Colonic mucosa (tissue), 4 donors: ENCODE data around the gene UBE2Q2. TPM values are rescaled to one million over a fixed set of nuclear protein-coding genes. Genes with fewer than 3 reads are reported as not detected.
"Not testable (repeated sequence)": the region's sequence is repeated elsewhere in the genome, so short reads cannot be mapped to it uniquely, and the experiment has no call there.

ENCODE experiments used
- DNase-seq: peaks from one replicate; pipeline ENCODE4 v3.0.0-alpha.2; 2020
- H3K27ac ChIP-seq: fragments of 200-600 bp; one replicate; pipeline ENCODE4 v1.8.0; 2021
- H3K27me3 ChIP-seq: fragments of 200-600 bp; one replicate; pipeline ENCODE4 v1.8.0; 2021
- H3K36me3 ChIP-seq: fragments of 200-600 bp; one replicate; pipeline ENCODE4 v1.8.0; 2021
- H3K4me1 ChIP-seq: fragments of 200-600 bp; one replicate; pipeline ENCODE4 v1.8.0; 2021; ENCODE audit warnings: mild to moderate bottlenecking
- H3K4me3 ChIP-seq: fragments of 200-600 bp; one replicate; pipeline ENCODE4 v1.8.0; 2021
- H3K9ac ChIP-seq, 2 donors: one replicate each; pipeline ENCODE4 v1.7.0; 2013; ENCODE audit warnings: control low read depth in 2 of 2, low read depth in 2 of 2, low read length in 2 of 2
- H3K9me3 ChIP-seq: fragments of 200-600 bp; one replicate; pipeline ENCODE4 v1.8.0; 2021
- CTCF ChIP-seq: fragments of 200-600 bp; IDR thresholded peaks from one replicate; pipeline ENCODE4 v1.8.0; 2022; ENCODE audit warnings: antibody characterized with exemption, mild to moderate bottlenecking
- intact Hi-C: fragments of 100-400 bp; cut with DNase I; formaldehyde crosslinking; loops from one replicate; pipeline ENCODE4 v1.14.1; 2022
- total RNA-seq, 2 donors: library from RNA; stranded (reverse); fragmentation: NEBNext Ultra II Directional in 1 of 2; extraction: Animal tissue kit (Norgen Biotek cat#: 25700) in 1 of 2; gene quantifications; one replicate each; pipeline ENCODE4 v1.2.1, GENCODE V29; 2021
- donor health status: healthy.
- donor health status: DM: no; HTN: no; CAD: no.
- donor health status: DM: no; HTN: no; CAD: no.

The UBE2Q2 gene
- total RNA-seq, 2 donors from 2014 or later: 16.6 to 25.1 TPM

GRCh38 chr15:75903331-75904239, 60.3 kb downstream of the UBE2Q2 start, which contains the start of gene FBXO22:
TSS of gene FBXO22 (plus strand) at chr15:75903878. CDS start at chr15:75903964, 86 bp downstream.
- no peak for TF ChIP-seq CTCF
- H3K27me3 ChIP-seq: no peaks in the 10 kb centered on the region
- H3K4me3 ChIP-seq: peak within 1 kb of the TSS; percentile 80
- intact Hi-C loops: no loop called here
- no peaks in the 10 kb centered on the region for H3K4me1 ChIP-seq
- peaks cover 3% of the 10 kb centered on the region for H3K36me3 ChIP-seq
- peak within 1 kb of the TSS; percentile 88 to 95 for H3K9ac ChIP-seq
- H3K27ac ChIP-seq: peak within 1 kb of the TSS; percentile 89
- DNase-seq: peak; percentile 93
- H3K9me3 ChIP-seq: no peaks in the 10 kb centered on the region

GRCh38 chr15:75905231-75905630, 62.0 kb downstream of the UBE2Q2 start:
- no peak for TF ChIP-seq CTCF
- no peaks in the 10 kb centered on the region for H3K9me3 ChIP-seq
- intact Hi-C loops: no loop called here
- peaks cover 3% of the 10 kb centered on the region for H3K36me3 ChIP-seq
- no peak overlapping the region for H3K4me3 ChIP-seq
- H3K9ac ChIP-seq: no peak overlapping the region
- no peaks in the 10 kb centered on the region for H3K27me3 ChIP-seq
- no peak for DNase-seq
- H3K27ac ChIP-seq: no peak overlapping the region
- H3K4me1 ChIP-seq: no peaks in the 10 kb centered on the region

GRCh38 chr15:75910355-75910754, 67.1 kb downstream of the UBE2Q2 start:
- H3K4me1 ChIP-seq, DNase-seq, H3K9ac ChIP-seq, H3K27me3 ChIP-seq, H3K27ac ChIP-seq, intact Hi-C loops, H3K4me3 ChIP-seq, H3K9me3 ChIP-seq, H3K36me3 ChIP-seq: not testable (repeated sequence)

- DNase-seq: no peak
- Histone ChIP-seq H3K36me3 (no peaks in the 10 kb centered on the region), H3K27me3 (no peaks in the 10 kb centered on the region), H3K27ac (no peak overlapping the region), H3K9ac (no peak overlapping the region), H3K4me3 (no peak overlapping the region), H3K4me1 (no peaks in the 10 kb centered on the region), H3K9me3 (no peaks in the 10 kb centered on the region)
- no peak for TF ChIP-seq CTCF
- intact Hi-C loops: loop anchor here (5.0 kb wide), 1 partner anchor 105 kb away; no protein-coding TSS in a partner anchor
Observed at GRCh38 chr15:75916978-75917377, 73.7 kb downstream of the UBE2Q2 start.

GRCh38 chr15:75918135-75918534, 74.9 kb downstream of the UBE2Q2 start:
- Histone ChIP-seq H3K27me3 (no peaks in the 10 kb centered on the region), H3K36me3 (no peaks in the 10 kb centered on the region), H3K4me3 (no peak overlapping the region), H3K9me3 (no peaks in the 10 kb centered on the region), H3K9ac (no peak overlapping the region), H3K4me1 (no peaks in the 10 kb centered on the region), H3K27ac (no peak overlapping the region)
- intact Hi-C loops: loop anchor here (5.0 kb wide), 1 partner anchor 106 kb away; no protein-coding TSS in a partner anchor
- no peak for DNase-seq
- TF ChIP-seq CTCF: no peak

- Histone ChIP-seq H3K9me3 (no peaks in the 10 kb centered on the region), H3K27ac (no peak overlapping the region), H3K36me3 (no peaks in the 10 kb centered on the region), H3K9ac (no peak overlapping the region), H3K4me3 (no peak overlapping the region), H3K27me3 (no peaks in the 10 kb centered on the region), H3K4me1 (no peaks in the 10 kb centered on the region)
- TF ChIP-seq CTCF: no peak
- DNase-seq: no peak
- intact Hi-C loops: loop anchor here (10.0 kb wide), 1 partner anchor 185 kb away; no protein-coding TSS in a partner anchor
Observed at GRCh38 chr15:75920079-75920478, 76.8 kb downstream of the UBE2Q2 start.
